K562 (cell line): Measurements from ENCODE around the gene TPCN1. TPM values are rescaled to one million over a fixed set of nuclear protein-coding genes. Genes with fewer than 3 reads are reported as not detected.

Source experiments
- ATF2 ChIP-seq: sonication (generic); formaldehyde crosslinking; IDR thresholded peaks from 2 replicates; pipeline ENCODE4 v1.8.1; 2022; ENCODE audit warnings: missing genetic modification reagents
- BRD4 ChIP-seq: fragments of 200-600 bp; sonication (generic); IDR thresholded peaks from 2 replicates; pipeline ENCODE4 v1.6.1; 2017; ENCODE audit warnings: inconsistent platforms
- ELF4 ChIP-seq: fragments of 450-650 bp; formaldehyde crosslinking; IDR thresholded peaks from 2 replicates; pipeline ENCODE4 v1.4.0; 2022; ENCODE audit warnings: missing genetic modification characterization
- GTF2F1 ChIP-seq: IDR thresholded peaks from 2 replicates; pipeline ENCODE4 v1.6.1; 2011; ENCODE audit warnings: low read depth, low read length, improper control_type of control experiment
- IRF9 ChIP-seq: fragments of 450-650 bp; IDR thresholded peaks from 2 replicates; pipeline ENCODE4 v1.6.1; 2016; ENCODE audit warnings: missing biosample characterization, missing genetic modification characterization
- NEUROD1 ChIP-seq: fragments of 150-350 bp; IDR thresholded peaks from 2 replicates; pipeline ENCODE4 v1.6.1; 2014; ENCODE audit warnings: borderline replicate concordance, low read length, low read depth; ENCODE audit not compliant: partially characterized antibody
- PRDM10 ChIP-seq: fragments of 450-650 bp; IDR thresholded peaks from 2 replicates; pipeline ENCODE4 v1.6.1; 2018; ENCODE audit not compliant: partially characterized antibody
- SPI1 ChIP-seq: IDR thresholded peaks from 2 replicates; pipeline ENCODE4 v1.6.1; 2011; ENCODE audit warnings: low read depth, low read length, control low read depth, borderline replicate concordance
- STAT6 ChIP-seq: sonication (generic); formaldehyde crosslinking; IDR thresholded peaks from 2 replicates; pipeline ENCODE4 v1.8.1; 2023; ENCODE audit warnings: mild to moderate bottlenecking, missing genetic modification reagents
- U2AF1 ChIP-seq: fragments of 200-400 bp; formaldehyde crosslinking; optimal IDR thresholded peaks from 2 replicates; pipeline ENCODE3; 2017; ENCODE audit warnings: mild to moderate bottlenecking, low read depth, low read length, moderate library complexity
- UBTF ChIP-seq, 2 experiments: IDR thresholded peaks; 2 replicates each; pipeline ENCODE4 v1.6.1; 2012; ENCODE audit warnings: improper control_type of control experiment in 2 of 2, low read depth in 2 of 2, low read length in 2 of 2, borderline replicate concordance in 1 of 2
- ZNF121 ChIP-seq: sonication (generic); formaldehyde crosslinking; conservative IDR thresholded peaks from 2 replicates; pipeline ENCODE4 v1.8.0; 2022; ENCODE audit warnings: missing genetic modification reagents
- ZNF23 ChIP-seq: fragments of 250-450 bp; sonication (Bioruptor Pico); IDR thresholded peaks from 2 replicates; pipeline ENCODE4 v1.4.0; 2020; ENCODE audit warnings: mild to moderate bottlenecking
- ZNF395 ChIP-seq: fragments of 200-800 bp; sonication (Bioruptor generic); IDR thresholded peaks from 2 replicates; pipeline ENCODE4 v1.6.1; 2017; ENCODE audit warnings: missing genetic modification characterization, missing compliant biosample characterization
- ZNF79 ChIP-seq: fragments of 250-450 bp; sonication (Bioruptor Pico); IDR thresholded peaks from 2 replicates; pipeline ENCODE4 v1.4.0; 2020; ENCODE audit warnings: low read depth, mild to moderate bottlenecking, moderate library complexity
- polyA plus RNA-seq, 8 experiments: library from polyadenylated mRNA; depleted of rRNA in 4 of 8; stranded (reverse) in 5 of 8; unstranded in 3 of 8; fragments of >200 nt; fragmentation: Nextera tagmentation in 2 of 8; fragmentation: Illumina TruSeq in 1 of 8; extraction: Ambion mirVana in 2 of 8; extraction: Trizol in 1 of 8; gene quantifications; 2 replicates each; pipeline versions ENCODE4 v1.2.1 to v1.2.3, GENCODE V29; 2011 to 2014; ENCODE audit warnings: inconsistent platforms in 1 of 8, missing spikeins in 1 of 8
- total RNA-seq, 7 experiments: library from RNA; depleted of rRNA in 6 of 7; stranded (reverse); fragments of >200 nt in 6 of 7; fragmentation: Illumina TruSeq in 2 of 7; extraction: Trizol in 2 of 7; gene quantifications; 2 replicates each; pipeline versions ENCODE4 v1.2.1 to v1.2.3, GENCODE V29; 2011 to 2021; ENCODE audit warnings: low replicate concordance in 1 of 7

TPCN1 gene
- total and polyA plus RNA-seq, 9 of the 15 experiments (the other 6 are each of a cell fraction or from before 2014, with no cell fraction given): 0.80 to 23.8 (median 7.4) TPM

- TF ChIP-seq UBTF (IDR thresholded peaks at IDR 0.05; ENCODE audit: borderline replicate concordance in 1 of 2, low read depth in 2 of 2, low read length in 2 of 2) (no peak), ELF4 (CRISPR knock-in tag) (no peak), U2AF1 (no peak), BRD4 (no peak), ZNF79 (CRISPR knock-in tag) (0 out of 2 replicates have a peak, but pooled peaks have one; percentile 58), ZNF395 (CRISPR knock-in tag) (no peak), ZNF23 (CRISPR knock-in tag) (no peak), SPI1 (no peak), NEUROD1 (no peak), STAT6 (CRISPR knock-in tag) (no peak), GTF2F1 (no peak), PRDM10 (no peak), ZNF121 (no peak), IRF9 (peak; percentile 54; the same call in 1 of the 2 replicates), ATF2 (CRISPR knock-in tag) (no peak)
These were observed 41.4 kb downstream of the TPCN1 start (continued) for GRCh38 chr12:113262710-113263109.
